Activated CD8-positive, alpha-beta T cell treated with anti-CD3 and anti-CD28 coated beads for 36 hours (primary cell): ENCODE measurements around the gene DYSF. TPM values are rescaled to one million over a fixed set of nuclear protein-coding genes. Genes with fewer than 3 reads are reported as not detected.

Experiments
- ATAC-seq: fragments of 200-7000 bp; cut with Tn5 transposase; one replicate; pipeline ENCODE4 v1.10.0; 2021; ENCODE audit warnings: mild to moderate bottlenecking, moderate library complexity
- CTCF ChIA-PET: fragments of 350-600 bp; sonication (Branson Sonifier 250); formaldehyde crosslinking; loops from one replicate; lab custom pipeline; 2021; ENCODE audit warnings: antibody characterized with exemption; lab: Charles Lee
- POLR2A ChIA-PET: fragments of 350-600 bp; sonication (Branson Sonifier 250); formaldehyde crosslinking; loops from one replicate; lab custom pipeline; 2021; ENCODE audit warnings: antibody characterized with exemption; lab: Charles Lee
- DNase-seq: peaks from one replicate; pipeline ENCODE4 v3.0.0-alpha.2; 2020
- H3K27ac Mint-ChIP-seq: one replicate; pipeline ENCODE4 v1.8.0; 2021; ENCODE audit warnings: mild to moderate bottlenecking, mixed read lengths
- H3K27me3 Mint-ChIP-seq: one replicate; pipeline ENCODE4 v1.8.0; 2021; ENCODE audit warnings: mixed read lengths
- H3K36me3 Mint-ChIP-seq: one replicate; pipeline ENCODE4 v1.8.0; 2021; ENCODE audit warnings: low read depth, mixed read lengths
- H3K4me1 Mint-ChIP-seq: one replicate; pipeline ENCODE4 v1.8.0; 2021; ENCODE audit warnings: low read depth, mixed read lengths
- H3K4me3 Mint-ChIP-seq: one replicate; pipeline ENCODE4 v1.8.0; 2021; ENCODE audit warnings: mild to moderate bottlenecking, moderate library complexity, mixed read lengths
- H3K9me3 Mint-ChIP-seq: one replicate; pipeline ENCODE4 v1.8.0; 2021; ENCODE audit warnings: mixed read lengths
- intact Hi-C: fragments of 100-400 bp; cut with micrococcal nuclease; formaldehyde crosslinking; loops from one replicate; pipeline ENCODE4 v1.10.0; 2022
- total RNA-seq, 2 experiments: library from RNA; stranded (reverse); gene quantifications; one replicate each; pipeline ENCODE4 v1.2.3, GENCODE V29; 2021
- TF ChIP-seq, protein P1 (sequence below): fragments of 200-600 bp; IDR thresholded peaks from one replicate; pipeline ENCODE4 v1.8.0; 2022; ENCODE audit warnings: antibody characterized with exemption, mild to moderate bottlenecking

DYSF gene
- total RNA-seq, 2 experiments from 2014 or later = 3.5 to 3.8 TPM

- H3K9me3 Mint-ChIP-seq = no peaks in the 10 kb centered on the region
- H3K27me3 Mint-ChIP-seq = no peaks in the 10 kb centered on the region
- intact Hi-C loops = no loop called here
- no peak for DNase-seq
- no peaks in the 10 kb centered on the region for H3K4me1 Mint-ChIP-seq
- ChIA-PET POLR2A (no interaction called here), CTCF (no interaction called here)
- no peak overlapping the region for H3K4me3 Mint-ChIP-seq
- TF ChIP-seq, protein P1, sequence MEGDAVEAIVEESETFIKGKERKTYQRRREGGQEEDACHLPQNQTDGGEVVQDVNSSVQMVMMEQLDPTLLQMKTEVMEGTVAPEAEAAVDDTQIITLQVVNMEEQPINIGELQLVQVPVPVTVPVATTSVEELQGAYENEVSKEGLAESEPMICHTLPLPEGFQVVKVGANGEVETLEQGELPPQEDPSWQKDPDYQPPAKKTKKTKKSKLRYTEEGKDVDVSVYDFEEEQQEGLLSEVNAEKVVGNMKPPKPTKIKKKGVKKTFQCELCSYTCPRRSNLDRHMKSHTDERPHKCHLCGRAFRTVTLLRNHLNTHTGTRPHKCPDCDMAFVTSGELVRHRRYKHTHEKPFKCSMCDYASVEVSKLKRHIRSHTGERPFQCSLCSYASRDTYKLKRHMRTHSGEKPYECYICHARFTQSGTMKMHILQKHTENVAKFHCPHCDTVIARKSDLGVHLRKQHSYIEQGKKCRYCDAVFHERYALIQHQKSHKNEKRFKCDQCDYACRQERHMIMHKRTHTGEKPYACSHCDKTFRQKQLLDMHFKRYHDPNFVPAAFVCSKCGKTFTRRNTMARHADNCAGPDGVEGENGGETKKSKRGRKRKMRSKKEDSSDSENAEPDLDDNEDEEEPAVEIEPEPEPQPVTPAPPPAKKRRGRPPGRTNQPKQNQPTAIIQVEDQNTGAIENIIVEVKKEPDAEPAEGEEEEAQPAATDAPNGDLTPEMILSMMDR = no peak
- no peak overlapping the region for H3K27ac Mint-ChIP-seq
- ATAC-seq = no peak
- H3K36me3 Mint-ChIP-seq = no peaks in the 10 kb centered on the region
Observed at GRCh38 chr2:71669058-71669456, 215.7 kb downstream of the DYSF start.

GRCh38 chr2:71669628-71670429 lies 216.5 kb downstream of the DYSF start:
- Mint-ChIP-seq H3K27ac (no peak overlapping the region), H3K27me3 (no peaks in the 10 kb centered on the region), H3K4me1 (no peaks in the 10 kb centered on the region), H3K9me3 (no peaks in the 10 kb centered on the region), H3K4me3 (no peak overlapping the region), H3K36me3 (no peaks in the 10 kb centered on the region)
- CTCF ChIA-PET = no interaction called here
- no peak for ATAC-seq
- TF ChIP-seq, protein P1 = no peak
- no peak for DNase-seq
- POLR2A ChIA-PET = no interaction called here
- intact Hi-C loops = no loop called here

GRCh38 chr2:71670430-71670795 lies 217.1 kb downstream of the DYSF start:
- Mint-ChIP-seq H3K27ac (no peak overlapping the region), H3K4me3 (no peak overlapping the region), H3K27me3 (no peaks in the 10 kb centered on the region), H3K9me3 (no peaks in the 10 kb centered on the region), H3K4me1 (no peaks in the 10 kb centered on the region), H3K36me3 (no peaks in the 10 kb centered on the region)
- no peak for ATAC-seq
- DNase-seq = no peak
- POLR2A ChIA-PET = no interaction called here
- intact Hi-C loops = no loop called here
- CTCF ChIA-PET = no interaction called here
- TF ChIP-seq, protein P1 = no peak

GRCh38 chr2:71671203-71671854 lies 218.0 kb downstream of the DYSF start:
- ATAC-seq (no peak), DNase-seq (no peak)
- POLR2A ChIA-PET = no interaction called here

More at GRCh38 chr2:71671203-71671854, 218.0 kb downstream of the DYSF start:
- Mint-ChIP-seq H3K27ac (no peak overlapping the region), H3K4me3 (no peak overlapping the region), H3K36me3 (no peaks in the 10 kb centered on the region), H3K4me1 (no peaks in the 10 kb centered on the region), H3K9me3 (no peaks in the 10 kb centered on the region), H3K27me3 (no peaks in the 10 kb centered on the region)
- TF ChIP-seq, protein P1 = no peak
- CTCF ChIA-PET = no interaction called here
- intact Hi-C loops = no loop called here
